Liver (tissue), 2 donors: ENCODE measurements around the gene ATP5MG.

ENCODE experiments used
- MAX ChIP-seq: IDR thresholded peaks from 2 replicates; pipeline ENCODE4 v1.6.1; 2016; ENCODE audit warnings: antibody characterized with exemption
- TF ChIP-seq, protein P1 (sequence below): fragments of 150-350 bp; IDR thresholded peaks from 2 replicates; pipeline ENCODE4 v1.5.1; 2017; ENCODE audit warnings: improper control_type of control experiment, low read depth, low read length; ENCODE audit not compliant: missing input control
- donor health status: healthy.

GRCh38 chr11:118434123-118434552 lies 32.7 kb downstream of the ATP5MG start:
- TF ChIP-seq, protein P1, sequence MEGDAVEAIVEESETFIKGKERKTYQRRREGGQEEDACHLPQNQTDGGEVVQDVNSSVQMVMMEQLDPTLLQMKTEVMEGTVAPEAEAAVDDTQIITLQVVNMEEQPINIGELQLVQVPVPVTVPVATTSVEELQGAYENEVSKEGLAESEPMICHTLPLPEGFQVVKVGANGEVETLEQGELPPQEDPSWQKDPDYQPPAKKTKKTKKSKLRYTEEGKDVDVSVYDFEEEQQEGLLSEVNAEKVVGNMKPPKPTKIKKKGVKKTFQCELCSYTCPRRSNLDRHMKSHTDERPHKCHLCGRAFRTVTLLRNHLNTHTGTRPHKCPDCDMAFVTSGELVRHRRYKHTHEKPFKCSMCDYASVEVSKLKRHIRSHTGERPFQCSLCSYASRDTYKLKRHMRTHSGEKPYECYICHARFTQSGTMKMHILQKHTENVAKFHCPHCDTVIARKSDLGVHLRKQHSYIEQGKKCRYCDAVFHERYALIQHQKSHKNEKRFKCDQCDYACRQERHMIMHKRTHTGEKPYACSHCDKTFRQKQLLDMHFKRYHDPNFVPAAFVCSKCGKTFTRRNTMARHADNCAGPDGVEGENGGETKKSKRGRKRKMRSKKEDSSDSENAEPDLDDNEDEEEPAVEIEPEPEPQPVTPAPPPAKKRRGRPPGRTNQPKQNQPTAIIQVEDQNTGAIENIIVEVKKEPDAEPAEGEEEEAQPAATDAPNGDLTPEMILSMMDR, result no peak
- TF ChIP-seq MAX, result no peak
